AG04450 (cell line): ENCODE measurements around the gene FAM124A. TPM values are rescaled to one million over a fixed set of nuclear protein-coding genes. Genes with fewer than 3 reads are reported as not detected.

Source experiments
- CTCF ChIA-PET: fragments of 300-600, 350-600 bp; formaldehyde crosslinking; extraction: SDS; loops from one replicate; lab custom pipeline; 2022; ENCODE audit warnings: antibody characterized with exemption, inconsistent platforms; lab: Charles Lee
- POLR2A ChIA-PET: fragments of 350-600 bp; formaldehyde crosslinking; extraction: SDS; loops from one replicate; lab custom pipeline; 2021; ENCODE audit warnings: antibody characterized with exemption, inconsistent platforms; lab: Yijun Ruan, JAX
- DNase-seq: peaks from one replicate; pipeline ENCODE4 v3.0.0-alpha.2; 2011; ENCODE audit warnings: low read depth, low spot score
- H3K27ac ChIP-seq: one replicate; pipeline ENCODE4 v1.5.1; 2012; ENCODE audit warnings: low read depth, low read length, control low read depth
- H3K27me3 ChIP-seq: one replicate; pipeline ENCODE4 v1.6.0; 2012; ENCODE audit warnings: low read length; ENCODE audit not compliant: control insufficient read depth, insufficient read depth
- H3K4me3 ChIP-seq: 2 replicates; pipeline ENCODE4 v1.5.1; 2011; ENCODE audit warnings: mild to moderate bottlenecking, low read depth, low read length, control low read depth
- H3K9me3 ChIP-seq: 2 replicates; pipeline ENCODE4 v1.5.1; 2012; ENCODE audit warnings: low read length; ENCODE audit not compliant: control insufficient read depth, insufficient read depth
- CTCF ChIP-seq: IDR thresholded peaks from 2 replicates; pipeline ENCODE4 v1.5.1; 2011; ENCODE audit warnings: low read depth, low read length, control low read depth, inconsistent platforms
- polyA plus RNA-seq: library from polyadenylated mRNA; depleted of rRNA; stranded (reverse); fragments of >200 nt; gene quantifications from 2 replicates; pipeline ENCODE4 v1.2.3, GENCODE V29; 2011

The FAM124A gene
- polyA plus RNA-seq, 1 experiment: 0.14 TPM

DNA sequence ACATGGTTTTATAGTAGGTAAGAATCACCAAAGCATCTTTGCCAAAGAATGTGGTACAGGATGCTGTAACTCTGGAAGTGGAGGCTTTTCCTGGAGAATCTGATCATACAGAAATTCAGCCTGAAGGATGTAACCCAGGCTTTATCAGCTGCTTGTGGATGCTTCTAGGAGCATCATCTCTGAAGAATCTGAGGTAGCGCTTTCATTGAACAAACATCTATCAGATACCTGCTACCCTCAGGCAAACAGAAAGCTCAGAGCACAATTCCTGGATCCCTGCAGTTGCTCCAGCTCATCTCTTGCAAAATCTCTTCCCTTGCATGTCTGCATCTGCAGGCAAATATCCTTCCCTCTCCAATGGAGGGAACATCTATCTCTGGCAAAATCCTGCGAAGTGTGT is 9.3 kb downstream of the FAM124A start:
- CTCF ChIA-PET: interaction anchor here (1.9 kb wide), 1 partner anchor 55 kb away, joined by 9 read pairs; no protein-coding TSS in a partner anchor
- no peak overlapping the region for H3K4me3 ChIP-seq
- peaks cover 9% of the 10 kb centered on the region for H3K27me3 ChIP-seq
- H3K9me3 ChIP-seq: no peaks in the 10 kb centered on the region
- POLR2A ChIA-PET: no interaction called here
- DNase-seq: no peak
- TF ChIP-seq CTCF: no peak
- H3K27ac ChIP-seq: no peak overlapping the region

DNA sequence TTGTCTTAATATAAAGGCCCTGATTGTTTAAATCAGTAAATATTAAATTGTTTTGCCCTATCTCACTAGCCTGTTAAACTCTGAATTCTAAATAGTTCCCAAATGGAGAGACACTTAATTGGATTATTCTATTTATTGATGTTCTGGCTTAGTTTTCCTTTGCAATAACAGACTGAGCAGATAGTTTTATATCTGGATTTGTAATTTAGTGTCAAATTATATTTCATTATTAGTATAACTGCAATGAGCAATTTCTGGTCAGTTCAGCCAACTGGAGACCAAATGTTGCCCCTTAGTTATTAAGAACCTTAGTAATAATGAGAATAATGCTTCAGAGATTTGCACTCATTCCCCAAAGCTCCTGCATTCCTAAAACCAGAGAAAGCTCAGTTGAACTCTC is 10.1 kb downstream of the FAM124A start:
- Histone ChIP-seq H3K9me3 (no peaks in the 10 kb centered on the region), H3K27ac (no peak overlapping the region), H3K27me3 (peaks cover 9% of the 10 kb centered on the region), H3K4me3 (no peak overlapping the region)
- ChIA-PET CTCF (no interaction called here), POLR2A (no interaction called here)
- DNase-seq: no peak
- TF ChIP-seq CTCF: no peak

DNA sequence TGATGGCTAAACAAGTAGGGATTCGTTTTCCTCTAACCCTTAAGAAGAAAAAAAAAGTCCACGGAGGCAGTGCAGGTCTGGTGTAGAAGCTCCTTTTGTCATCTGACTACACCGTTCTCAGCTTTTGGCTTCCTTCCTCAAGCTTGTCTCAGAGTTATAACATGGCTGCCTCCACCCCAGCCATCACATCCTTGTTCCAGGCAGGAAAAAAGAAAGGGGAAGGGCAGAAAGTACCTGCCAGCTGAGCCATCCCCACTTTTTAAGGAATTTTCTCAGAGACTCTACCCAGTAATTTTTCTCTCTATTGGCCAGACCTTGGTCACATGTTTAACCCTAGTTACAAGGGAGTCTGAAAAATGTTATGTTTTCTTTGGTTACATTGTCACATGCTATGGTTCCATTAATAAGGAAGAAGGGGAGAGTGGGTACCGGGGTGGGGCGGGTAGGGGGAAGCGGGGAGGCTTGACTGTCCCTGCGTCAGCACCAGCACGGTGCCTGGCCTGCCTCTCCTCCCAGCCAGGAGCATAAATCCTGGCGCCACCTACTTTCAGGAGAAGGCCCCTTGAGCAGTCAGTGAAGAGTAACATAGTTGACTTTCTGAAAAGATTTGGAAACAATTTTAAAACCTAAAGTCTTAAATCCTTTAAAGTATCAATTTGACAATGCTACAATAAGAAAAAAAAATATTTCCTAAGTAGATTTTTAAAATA is 11.1 kb downstream of the FAM124A start:
- CTCF ChIA-PET: no interaction called here

DNA sequence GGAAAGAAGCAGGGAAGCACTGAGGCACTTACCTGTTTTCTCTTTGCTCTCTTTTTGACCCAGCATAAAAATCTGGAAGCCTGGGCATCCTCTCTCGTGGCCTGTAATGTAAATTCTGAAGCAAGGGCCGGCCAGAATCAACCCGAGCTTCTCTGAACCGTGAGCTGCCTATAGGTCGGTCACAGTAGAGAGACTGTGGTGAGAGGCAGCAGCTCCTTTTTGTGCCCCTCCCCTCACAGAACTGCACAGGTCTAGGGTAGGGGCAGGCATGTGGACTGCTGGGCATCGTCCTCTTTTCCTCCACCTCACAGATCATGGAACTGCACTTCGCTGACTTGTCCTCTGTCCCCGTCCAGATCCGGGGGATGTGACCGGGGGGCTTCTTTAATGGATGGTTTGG is 12.5 kb downstream of the FAM124A start:
- TF ChIP-seq CTCF: no peak
- Histone ChIP-seq H3K27me3 (peaks cover 12% of the 10 kb centered on the region), H3K27ac (no peak overlapping the region), H3K4me3 (no peak overlapping the region), H3K9me3 (no peaks in the 10 kb centered on the region)
- no peak for DNase-seq
- ChIA-PET CTCF (no interaction called here), POLR2A (no interaction called here)

More for the DNA sequence above, 11.1 kb downstream of the FAM124A start:
- Histone ChIP-seq H3K27me3 (peaks cover 9% of the 10 kb centered on the region), H3K27ac (no peak overlapping the region), H3K9me3 (no peaks in the 10 kb centered on the region), H3K4me3 (no peak overlapping the region)
- no peak for DNase-seq
- TF ChIP-seq CTCF: no peak
- POLR2A ChIA-PET: no interaction called here

DNA sequence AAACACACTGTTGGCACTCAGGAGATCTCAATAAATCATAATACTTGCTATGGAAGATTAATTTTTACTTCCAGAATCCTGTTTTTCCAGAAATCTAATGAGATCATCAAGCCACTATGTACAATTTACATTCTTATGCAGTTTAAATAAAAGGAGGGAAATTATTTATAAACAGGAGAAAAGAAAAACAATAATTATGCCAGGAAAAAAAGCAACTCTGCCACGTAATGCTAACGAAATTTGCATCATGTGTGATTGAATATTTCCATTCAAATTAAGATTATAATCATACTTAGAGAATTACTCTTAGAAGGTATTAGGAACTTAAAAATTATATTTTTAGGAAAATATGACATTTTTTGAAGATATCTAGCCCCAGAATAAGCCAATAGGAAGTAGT is 13.0 kb downstream of the FAM124A start:
- Histone ChIP-seq H3K9me3 (no peaks in the 10 kb centered on the region), H3K27me3 (peaks cover 12% of the 10 kb centered on the region), H3K27ac (no peak overlapping the region), H3K4me3 (no peak overlapping the region)
- ChIA-PET CTCF (interaction anchor here (4.6 kb wide), 1 partner anchor 51 kb away, joined by 20 read pairs; no protein-coding TSS in a partner anchor), POLR2A (no interaction called here)
- no peak for TF ChIP-seq CTCF
- DNase-seq: no peak
